Measurements from ENCODE around the gene SSTR1.

The SSTR1 gene

DNA sequence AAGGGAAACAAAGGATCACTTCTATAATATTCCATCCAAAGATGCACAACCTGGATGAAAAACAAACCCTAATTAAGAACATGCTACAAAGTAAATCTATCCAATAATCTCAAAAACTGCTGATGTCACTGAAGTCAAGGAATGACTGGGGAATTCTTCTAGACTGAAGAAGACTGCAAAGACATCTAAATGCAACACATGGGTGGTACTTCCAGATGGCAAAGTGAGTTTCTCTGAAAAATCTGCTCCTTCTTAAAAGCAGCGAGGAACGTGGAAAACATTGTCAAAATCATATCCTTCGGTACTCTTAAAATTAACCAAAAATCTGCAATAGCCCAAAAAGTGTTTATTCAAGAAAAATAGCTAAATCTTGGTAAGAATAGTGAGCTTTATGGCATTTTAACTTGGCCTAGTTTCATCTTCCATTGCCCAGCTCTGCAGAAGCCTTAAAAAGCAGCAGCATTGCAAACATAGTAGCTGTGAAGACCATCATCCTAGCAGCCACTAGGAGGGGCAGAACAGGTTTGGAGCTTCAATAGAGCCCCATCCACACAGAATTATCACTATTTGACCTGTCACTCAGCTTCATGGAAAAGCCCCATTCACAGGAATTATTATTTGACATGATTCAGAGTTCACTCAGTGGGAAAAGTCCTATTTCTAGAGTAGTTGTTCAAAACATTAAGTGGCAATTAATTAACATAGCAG, 40.8 kb downstream of the SSTR1 start:
- Histone ChIP-seq H3K36me3 (ENCODE audit: control insufficient read depth, low read depth, low read length) (no peaks in the 10 kb centered on the region), H3K4me3 (ENCODE audit: low read length) (no peak overlapping the region), H3K27me3 (ENCODE audit: control insufficient read depth, insufficient read depth, low read length) (peaks cover 12% of the 10 kb centered on the region), H3K4me1 (ENCODE audit: control insufficient read depth, low read depth, low read length) (no peaks in the 10 kb centered on the region), H3K27ac (ENCODE audit: low read length) (no peak overlapping the region), H3K9me3 (ENCODE audit: control insufficient read depth, low read depth, low read length) (no peaks in the 10 kb centered on the region), H3K9ac (ENCODE audit: low read length) (no peak overlapping the region)

DNA sequence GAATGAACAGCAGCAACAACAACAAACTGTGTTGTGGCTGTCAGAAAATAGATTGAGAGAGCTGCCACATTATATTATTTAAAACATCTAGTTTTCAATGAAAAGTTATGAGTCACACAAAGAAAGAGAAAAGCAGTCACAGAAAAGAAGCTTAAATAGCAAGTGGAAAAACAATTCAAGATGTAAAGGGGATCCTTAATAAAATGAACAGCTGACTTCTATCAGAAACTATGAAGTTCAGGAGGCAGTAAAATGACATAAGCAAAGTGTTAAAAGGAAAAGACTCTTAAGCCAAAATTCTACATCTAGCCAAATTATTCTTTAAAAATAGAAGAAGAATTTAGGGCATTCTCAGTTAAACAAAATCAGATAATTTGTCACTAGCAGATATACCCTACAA, 42.6 kb downstream of the SSTR1 start:
- Histone ChIP-seq H3K9ac (ENCODE audit: low read length) (no peak overlapping the region), H3K27me3 (ENCODE audit: control insufficient read depth, insufficient read depth, low read length) (peaks cover 31% of the 10 kb centered on the region), H3K27ac (ENCODE audit: low read length) (no peak overlapping the region), H3K36me3 (ENCODE audit: control insufficient read depth, low read depth, low read length) (no peaks in the 10 kb centered on the region), H3K9me3 (ENCODE audit: control insufficient read depth, low read depth, low read length) (no peaks in the 10 kb centered on the region), H3K4me3 (ENCODE audit: low read length) (no peak overlapping the region), H3K4me1 (ENCODE audit: control insufficient read depth, low read depth, low read length) (peaks cover 7% of the 10 kb centered on the region)

DNA sequence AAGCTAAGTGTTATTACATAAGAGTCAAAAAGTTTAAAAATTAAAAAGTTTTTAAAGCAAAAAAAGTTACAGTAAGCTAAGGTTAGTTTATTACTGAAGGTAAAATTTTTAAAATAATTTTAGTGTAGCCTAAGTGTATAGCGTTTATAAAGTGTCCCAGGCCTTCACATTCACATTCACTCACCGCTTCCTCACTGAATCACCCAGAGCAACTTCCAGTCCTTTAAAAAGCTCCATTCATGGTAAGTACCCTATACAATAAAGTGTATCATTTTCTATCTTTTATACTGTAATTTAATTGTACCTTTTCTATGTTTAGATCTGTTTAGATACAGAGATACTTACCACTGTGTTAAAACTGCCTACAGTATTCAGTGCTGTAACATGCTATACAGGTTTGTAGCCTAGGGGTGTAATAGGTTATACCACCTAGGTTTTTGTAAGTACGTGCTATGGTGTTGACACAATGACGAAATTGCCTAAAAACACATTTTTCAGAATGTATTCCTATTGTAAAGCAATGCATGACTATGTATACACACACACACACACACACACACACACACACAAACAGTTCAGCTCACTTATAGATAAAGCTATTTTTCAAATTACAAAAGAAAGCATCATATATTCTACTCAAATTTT, 44.5 kb downstream of the SSTR1 start:
- H3K27me3 ChIP-seq (ENCODE audit: control insufficient read depth, insufficient read depth, low read length), result peaks cover 49% of the 10 kb centered on the region

DNA sequence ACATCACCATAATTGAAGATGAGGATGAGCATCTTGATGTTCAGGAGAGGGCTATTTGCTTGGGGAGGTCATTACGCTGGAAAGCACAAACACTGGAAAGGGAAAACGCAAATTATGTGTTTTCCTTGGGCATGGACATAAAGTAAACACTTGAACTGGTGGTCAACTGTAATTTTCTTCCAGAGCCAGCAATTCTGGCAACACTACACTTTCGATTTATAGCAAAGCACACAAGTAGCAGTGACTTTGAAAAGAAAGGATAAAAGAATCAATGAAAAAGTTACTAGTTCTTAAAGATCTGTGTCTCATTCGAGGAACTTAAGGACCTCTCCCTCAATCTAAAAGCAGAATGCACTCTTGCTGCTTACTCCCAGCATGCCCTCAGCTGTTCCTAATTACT, 46.0 kb downstream of the SSTR1 start:
- H3K4me3 ChIP-seq (ENCODE audit: low read length), result no peak overlapping the region
- peaks cover 9% of the 10 kb centered on the region for H3K4me1 ChIP-seq (ENCODE audit: control insufficient read depth, low read depth, low read length)
- H3K36me3 ChIP-seq (ENCODE audit: control insufficient read depth, low read depth, low read length), result no peaks in the 10 kb centered on the region
- H3K27ac ChIP-seq (ENCODE audit: low read length), result no peak overlapping the region
- H3K9ac ChIP-seq (ENCODE audit: low read length), result no peak overlapping the region
- H3K9me3 ChIP-seq (ENCODE audit: control insufficient read depth, low read depth, low read length), result no peaks in the 10 kb centered on the region
- H3K27me3 ChIP-seq (ENCODE audit: control insufficient read depth, insufficient read depth, low read length), result peaks cover 56% of the 10 kb centered on the region

More for the DNA sequence above, 44.5 kb downstream of the SSTR1 start:
- Histone ChIP-seq H3K27ac (ENCODE audit: low read length) (no peak overlapping the region), H3K36me3 (ENCODE audit: control insufficient read depth, low read depth, low read length) (no peaks in the 10 kb centered on the region), H3K4me1 (ENCODE audit: control insufficient read depth, low read depth, low read length) (peaks cover 9% of the 10 kb centered on the region), H3K9me3 (ENCODE audit: control insufficient read depth, low read depth, low read length) (no peaks in the 10 kb centered on the region), H3K4me3 (ENCODE audit: low read length) (no peak overlapping the region), H3K9ac (ENCODE audit: low read length) (no peak overlapping the region)

DNA sequence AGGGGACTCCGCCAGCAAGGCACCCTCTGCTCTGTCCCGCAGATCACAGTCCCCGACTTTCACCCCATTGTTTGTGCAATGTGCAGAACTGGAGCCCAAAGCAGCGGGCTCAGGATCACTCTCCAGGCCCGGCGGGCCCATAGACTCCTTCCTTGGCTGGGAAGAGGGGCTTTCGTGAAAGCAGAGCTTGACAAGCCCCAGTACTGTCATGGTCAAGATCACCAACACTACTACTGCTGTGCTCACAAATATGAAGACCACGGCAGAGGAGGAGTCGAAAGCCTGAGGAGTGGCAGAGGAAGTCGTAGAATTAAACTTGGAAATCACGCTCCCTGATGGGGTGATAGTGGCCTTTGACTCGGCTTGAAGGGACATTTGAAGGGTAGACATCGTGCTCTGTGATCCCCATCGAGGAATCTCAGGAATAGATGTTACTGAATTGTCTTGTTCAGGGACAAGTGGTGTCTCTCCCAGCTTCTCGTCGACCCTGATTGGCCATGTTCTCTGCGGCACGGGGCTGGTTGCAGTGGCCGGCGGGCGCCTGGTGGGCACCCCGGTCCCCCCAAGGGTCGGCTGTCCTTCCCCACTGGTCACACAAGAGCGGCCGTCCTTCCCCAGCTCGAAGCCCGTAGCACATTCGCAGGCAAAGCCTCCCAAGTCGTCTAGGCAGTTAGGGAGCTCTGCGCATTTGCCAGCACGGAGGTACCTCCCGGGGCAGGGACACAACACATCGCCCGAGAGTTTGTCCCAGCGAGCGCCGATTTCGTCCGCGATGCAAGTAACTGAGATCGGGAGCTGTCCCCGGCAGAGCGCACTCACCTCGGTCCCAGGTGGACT, 47.1 kb downstream of the SSTR1 start:
- Histone ChIP-seq H3K27ac (ENCODE audit: low read length) (no peak overlapping the region), H3K27me3 (ENCODE audit: control insufficient read depth, insufficient read depth, low read length) (peaks cover 56% of the 10 kb centered on the region), H3K4me3 (ENCODE audit: low read length) (peak overlapping the region; percentile 64), H3K9me3 (ENCODE audit: control insufficient read depth, low read depth, low read length) (no peaks in the 10 kb centered on the region), H3K4me1 (ENCODE audit: control insufficient read depth, low read depth, low read length) (peaks cover 9% of the 10 kb centered on the region), H3K9ac (ENCODE audit: low read length) (no peak overlapping the region), H3K36me3 (ENCODE audit: control insufficient read depth, low read depth, low read length) (no peaks in the 10 kb centered on the region)

DNA sequence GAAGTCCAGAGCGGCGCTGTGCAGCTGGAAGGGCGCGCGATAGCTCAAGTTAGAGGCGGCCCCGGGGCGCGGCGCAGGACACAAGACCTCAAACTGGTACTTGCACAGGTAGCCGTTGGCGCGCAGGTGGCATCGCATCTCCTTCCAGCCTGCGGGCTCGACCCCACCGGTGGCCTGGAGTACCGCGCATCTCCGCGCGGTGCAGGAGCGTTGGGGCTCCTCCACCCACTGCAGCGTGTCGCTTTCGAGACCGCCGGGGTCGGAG, 47.6 kb downstream of the SSTR1 start:
- Histone ChIP-seq H3K27ac (ENCODE audit: low read length) (no peak overlapping the region), H3K9ac (ENCODE audit: low read length) (no peak overlapping the region), H3K27me3 (ENCODE audit: control insufficient read depth, insufficient read depth, low read length) (peaks cover 56% of the 10 kb centered on the region), H3K4me1 (ENCODE audit: control insufficient read depth, low read depth, low read length) (peaks cover 9% of the 10 kb centered on the region), H3K4me3 (ENCODE audit: low read length) (peak overlapping the region; percentile 64), H3K9me3 (ENCODE audit: control insufficient read depth, low read depth, low read length) (no peaks in the 10 kb centered on the region), H3K36me3 (ENCODE audit: control insufficient read depth, low read depth, low read length) (no peaks in the 10 kb centered on the region)

DNA sequence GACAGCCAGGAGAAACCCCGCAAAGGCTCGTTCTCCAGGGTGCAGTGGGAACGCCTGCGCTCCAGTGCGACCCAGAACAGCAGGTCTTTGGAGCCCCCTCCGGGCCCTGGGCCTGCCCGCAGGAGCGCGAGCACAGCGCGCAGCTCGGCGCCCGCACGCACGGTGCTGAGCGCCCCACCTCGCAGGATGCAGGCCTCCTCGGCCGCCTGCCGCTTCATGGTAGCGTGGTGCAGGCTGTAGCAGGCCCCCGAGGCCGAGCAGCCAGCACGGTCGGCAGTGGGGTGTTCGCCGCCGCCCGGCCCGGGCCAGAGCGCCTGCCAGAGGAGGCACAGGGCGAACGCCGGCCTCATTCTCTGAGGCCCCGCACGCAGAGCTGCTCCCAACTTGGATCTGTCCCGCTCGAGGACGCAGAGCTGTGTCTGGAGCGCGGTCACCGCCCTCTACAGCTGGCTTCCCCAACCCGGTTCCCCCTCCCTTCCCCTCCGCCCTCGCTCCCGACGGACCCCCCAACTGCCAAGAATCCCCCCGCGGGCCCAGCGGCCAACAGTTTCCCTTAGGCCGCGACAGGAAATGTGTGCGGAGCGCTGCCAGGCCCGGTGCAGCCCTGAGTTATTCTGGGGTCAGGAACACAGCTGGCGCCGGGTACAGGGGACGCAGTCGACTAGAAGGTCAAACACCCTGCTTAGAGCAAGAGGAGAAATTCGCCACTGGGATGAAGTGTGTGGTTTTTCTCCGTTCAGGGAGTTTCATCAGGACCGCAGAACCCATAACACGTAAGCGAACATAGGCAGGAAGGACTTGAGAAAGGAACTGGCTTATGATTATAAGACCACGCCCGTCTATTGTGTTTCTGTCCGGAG, 48.2 kb downstream of the SSTR1 start, which contains the start of gene CLEC14A:
Gene CLEC14A (minus strand): TSS at position 421 of the 860 bp plus-strand sequence. CDS start 71 bp downstream, at position 350.
- Histone ChIP-seq H3K4me1 (ENCODE audit: control insufficient read depth, low read depth, low read length) (peaks cover 9% of the 10 kb centered on the region), H3K36me3 (ENCODE audit: control insufficient read depth, low read depth, low read length) (no peaks in the 10 kb centered on the region), H3K27ac (ENCODE audit: low read length) (no peak within 1 kb of the TSS), H3K27me3 (ENCODE audit: control insufficient read depth, insufficient read depth, low read length) (peaks cover 56% of the 10 kb centered on the region), H3K4me3 (ENCODE audit: low read length) (peak within 1 kb of the TSS; percentile 64), H3K9ac (ENCODE audit: low read length) (no peak within 1 kb of the TSS), H3K9me3 (ENCODE audit: control insufficient read depth, low read depth, low read length) (no peaks in the 10 kb centered on the region)

DNA sequence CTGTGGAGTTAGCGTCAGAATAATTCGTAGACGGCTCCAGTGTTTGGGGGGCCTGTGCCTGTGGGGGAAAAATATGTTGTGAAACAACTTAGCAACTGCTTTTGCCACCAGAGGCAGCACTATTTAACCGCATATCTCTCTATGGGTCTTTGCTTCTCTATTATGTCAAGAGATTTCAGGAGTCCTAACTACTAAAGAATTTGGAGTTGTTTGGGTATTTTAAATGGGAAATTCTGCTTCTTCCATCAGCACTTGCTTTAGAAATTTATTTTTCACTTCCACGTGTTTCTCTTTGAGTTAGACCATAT, 48.8 kb downstream of the SSTR1 start:
- peaks cover 56% of the 10 kb centered on the region for H3K27me3 ChIP-seq (ENCODE audit: control insufficient read depth, insufficient read depth, low read length)
- no peaks in the 10 kb centered on the region for H3K9me3 ChIP-seq (ENCODE audit: control insufficient read depth, low read depth, low read length)
- peaks cover 9% of the 10 kb centered on the region for H3K4me1 ChIP-seq (ENCODE audit: control insufficient read depth, low read depth, low read length)
- peak overlapping the region; percentile 64 for H3K4me3 ChIP-seq (ENCODE audit: low read length)
- no peak overlapping the region for H3K27ac ChIP-seq (ENCODE audit: low read length)
- H3K36me3 ChIP-seq (ENCODE audit: control insufficient read depth, low read depth, low read length), result no peaks in the 10 kb centered on the region
- no peak overlapping the region for H3K9ac ChIP-seq (ENCODE audit: low read length)

DNA sequence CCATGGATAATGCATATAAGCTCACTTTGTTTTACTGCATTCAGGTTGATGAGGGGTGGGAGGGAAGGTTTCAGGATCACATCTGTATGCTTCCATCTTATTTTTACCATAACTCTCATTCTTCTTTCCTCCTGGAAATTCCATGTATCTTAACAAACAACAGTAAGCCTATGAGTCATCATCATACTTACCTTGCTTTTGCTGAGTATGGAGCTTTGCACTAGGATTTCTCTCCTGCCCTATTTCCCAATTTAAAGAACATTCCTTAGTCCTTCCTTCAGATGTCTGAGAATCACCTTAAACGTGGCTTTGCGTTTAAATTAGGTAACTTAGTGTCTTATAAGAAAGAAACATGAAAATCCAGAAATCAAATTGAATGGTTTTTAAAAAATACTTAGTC, 49.8 kb downstream of the SSTR1 start:
- peaks cover 9% of the 10 kb centered on the region for H3K4me1 ChIP-seq (ENCODE audit: control insufficient read depth, low read depth, low read length)
- no peak overlapping the region for H3K27ac ChIP-seq (ENCODE audit: low read length)
- peaks cover 52% of the 10 kb centered on the region for H3K27me3 ChIP-seq (ENCODE audit: control insufficient read depth, insufficient read depth, low read length)
- H3K9ac ChIP-seq (ENCODE audit: low read length), result no peak overlapping the region
- no peak overlapping the region for H3K4me3 ChIP-seq (ENCODE audit: low read length)
- H3K36me3 ChIP-seq (ENCODE audit: control insufficient read depth, low read depth, low read length), result no peaks in the 10 kb centered on the region
- no peaks in the 10 kb centered on the region for H3K9me3 ChIP-seq (ENCODE audit: control insufficient read depth, low read depth, low read length)

DNA sequence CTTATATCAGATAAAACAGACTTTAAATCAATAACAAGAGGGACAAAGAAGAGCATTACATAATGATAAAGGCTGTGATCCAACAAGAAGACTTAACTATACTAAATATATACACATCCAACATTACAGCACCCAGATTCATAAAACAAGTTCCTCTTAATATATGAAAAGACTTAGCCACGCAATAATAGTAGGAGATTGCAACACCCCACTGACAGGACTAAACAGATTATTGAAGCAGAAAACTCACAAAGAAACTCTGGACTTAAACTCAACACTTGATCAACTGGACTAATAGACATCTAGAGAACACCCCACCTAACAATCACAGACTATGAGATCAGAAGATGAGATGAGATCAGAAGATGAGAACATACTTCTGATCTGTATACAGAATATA, 53.9 kb downstream of the SSTR1 start:
- Histone ChIP-seq H3K4me3 (ENCODE audit: low read length) (no peak overlapping the region), H3K4me1 (ENCODE audit: control insufficient read depth, low read depth, low read length) (no peaks in the 10 kb centered on the region), H3K36me3 (ENCODE audit: control insufficient read depth, low read depth, low read length) (no peaks in the 10 kb centered on the region), H3K9me3 (ENCODE audit: control insufficient read depth, low read depth, low read length) (no peaks in the 10 kb centered on the region), H3K27me3 (ENCODE audit: control insufficient read depth, insufficient read depth, low read length) (peaks cover 13% of the 10 kb centered on the region), H3K9ac (ENCODE audit: low read length) (no peak overlapping the region), H3K27ac (ENCODE audit: low read length) (no peak overlapping the region)
